DMS 273 (cell line): ENCODE measurements around the gene PHLPP1.
"Not testable (repeated sequence)": the region's sequence is repeated elsewhere in the genome, so short reads cannot be mapped to it uniquely, and the experiment has no call there.

ENCODE experiments used
- DNase-seq: peaks from one replicate; lab custom pipeline; 2025; ENCODE audit not compliant: unreplicated experiment; lab: John Stamatoyannopoulos, UW

PHLPP1 gene

DNA sequence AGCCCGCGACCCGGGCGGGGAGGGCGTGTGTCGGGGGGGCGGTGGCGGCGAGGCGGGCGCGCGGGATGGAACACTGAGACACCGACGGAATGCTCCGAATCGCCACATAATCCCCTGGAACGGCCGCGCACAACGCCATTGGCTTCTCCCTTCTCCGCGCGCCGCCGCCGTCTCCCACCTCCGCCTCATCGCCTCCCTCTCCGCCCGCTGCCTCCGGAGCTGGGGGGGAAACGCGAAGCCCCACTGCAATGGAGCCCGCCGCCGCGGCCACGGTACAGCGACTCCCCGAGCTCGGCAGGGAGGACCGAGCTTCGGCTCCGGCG lies at the start of gene PHLPP1:
PHLPP1 (plus strand) TSS at position 106 of the 323 bp plus-strand sequence; CDS start at position 249, 143 bp downstream.
- DNase-seq, result no peak

DNA sequence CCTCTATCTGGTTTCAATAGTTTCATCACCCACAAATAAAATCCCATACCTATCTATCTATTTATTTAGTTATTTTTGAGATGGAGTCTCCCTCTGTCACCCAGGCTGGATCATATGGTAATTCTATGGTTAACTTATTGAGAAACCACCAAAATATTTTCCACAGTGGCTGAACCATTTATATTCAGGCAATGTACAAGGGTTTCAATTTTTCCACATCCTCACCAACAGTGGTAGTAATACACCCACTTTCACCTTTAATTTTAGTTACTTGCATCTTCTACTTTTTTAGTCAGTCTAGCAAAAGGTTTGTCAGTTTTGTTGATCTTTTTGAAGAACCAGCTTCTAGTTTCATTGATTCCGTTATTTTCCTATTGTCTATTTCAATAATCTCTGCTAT lies 46.1 kb upstream of the PHLPP1 start:
- no peak for DNase-seq

DNA sequence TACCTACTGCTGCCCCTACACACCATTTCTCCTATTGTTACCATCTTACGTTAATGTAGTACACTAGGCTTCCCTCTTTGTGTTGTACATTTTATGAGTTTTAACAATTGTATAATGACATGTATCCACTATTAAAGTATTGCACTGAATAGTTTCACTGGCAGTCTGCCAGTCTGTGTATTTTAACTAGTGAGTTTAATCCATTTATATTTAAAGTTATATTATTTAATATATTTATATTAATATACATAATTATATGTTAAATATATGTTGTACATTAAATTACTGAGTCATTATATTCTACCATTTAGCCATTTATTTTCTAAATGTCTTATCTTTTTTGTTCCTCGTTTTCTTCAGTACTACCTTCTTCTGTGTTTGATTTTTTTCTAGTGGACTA lies 44.8 kb upstream of the PHLPP1 start:
- DNase-seq, result no peak

DNA sequence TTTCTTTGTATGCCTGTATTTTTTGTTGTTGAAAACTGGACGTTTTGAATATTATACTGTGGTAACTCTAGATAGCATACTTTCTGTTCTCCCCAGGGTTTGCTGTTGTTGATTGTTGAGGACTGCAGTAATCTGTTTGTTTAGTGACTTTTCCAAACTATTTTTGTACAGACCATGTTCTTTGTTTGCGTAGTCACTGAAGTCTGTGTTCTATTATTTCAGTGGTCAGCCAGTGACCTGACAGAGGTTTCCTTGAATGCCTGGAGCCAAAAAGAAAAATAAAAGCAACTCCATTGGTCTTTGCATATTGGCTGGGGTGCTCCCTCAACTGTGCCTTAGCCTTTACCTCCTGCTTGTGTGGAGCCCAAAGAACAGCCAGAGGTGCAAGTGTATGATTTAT lies 42.7 kb upstream of the PHLPP1 start:
- no peak for DNase-seq

DNA sequence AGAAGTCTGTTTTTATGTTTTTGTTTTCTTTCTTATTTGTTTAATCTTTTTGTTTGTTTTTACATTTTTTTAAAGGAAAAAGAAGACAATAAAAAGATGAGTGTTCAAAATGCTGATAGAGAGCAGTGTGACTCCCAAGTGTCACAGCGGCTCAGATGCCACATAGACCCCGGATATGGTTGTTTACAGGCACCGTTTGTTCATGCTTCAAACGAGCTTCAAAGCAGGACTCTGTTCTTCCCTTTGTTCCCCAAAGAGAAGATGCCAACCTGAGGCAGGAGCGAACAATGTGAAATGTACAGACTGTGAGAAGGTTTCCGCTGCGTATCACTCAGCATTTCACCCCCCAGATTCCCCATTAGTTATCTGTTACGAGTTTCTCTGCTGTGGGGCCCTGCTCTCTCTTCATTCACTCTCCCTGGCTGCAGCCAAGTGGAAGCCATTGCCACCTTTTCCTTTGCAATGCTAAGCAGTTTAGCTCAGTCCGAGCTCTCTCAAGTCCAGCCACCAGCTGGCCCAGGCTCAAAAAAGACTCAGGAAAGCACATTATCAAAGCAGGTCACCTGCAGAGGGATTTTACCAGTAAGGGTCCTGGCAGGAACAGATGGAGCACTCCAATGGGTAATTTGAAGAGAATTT lies 36.4 kb upstream of the PHLPP1 start:
- DNase-seq, result no peak

DNA sequence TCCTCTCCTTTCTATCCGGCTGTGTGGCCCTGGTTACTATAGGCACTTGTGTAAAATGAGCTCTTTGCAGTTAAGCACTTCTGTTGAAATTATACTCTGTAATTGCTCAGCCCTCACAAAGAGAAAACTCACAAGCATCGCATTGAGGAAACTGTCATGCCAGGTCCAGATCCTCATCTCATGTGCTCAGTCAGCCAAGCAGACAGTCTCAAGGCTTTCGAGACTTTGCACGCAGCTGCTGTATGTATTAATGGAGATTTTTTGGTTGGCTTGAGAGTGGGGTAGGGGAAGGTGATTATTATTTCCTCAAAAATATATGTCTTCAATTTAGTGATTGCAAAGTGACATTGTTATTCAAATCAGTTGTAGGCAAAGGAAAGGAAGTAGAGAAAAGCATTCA lies 33.0 kb upstream of the PHLPP1 start:
- no peak for DNase-seq

DNA sequence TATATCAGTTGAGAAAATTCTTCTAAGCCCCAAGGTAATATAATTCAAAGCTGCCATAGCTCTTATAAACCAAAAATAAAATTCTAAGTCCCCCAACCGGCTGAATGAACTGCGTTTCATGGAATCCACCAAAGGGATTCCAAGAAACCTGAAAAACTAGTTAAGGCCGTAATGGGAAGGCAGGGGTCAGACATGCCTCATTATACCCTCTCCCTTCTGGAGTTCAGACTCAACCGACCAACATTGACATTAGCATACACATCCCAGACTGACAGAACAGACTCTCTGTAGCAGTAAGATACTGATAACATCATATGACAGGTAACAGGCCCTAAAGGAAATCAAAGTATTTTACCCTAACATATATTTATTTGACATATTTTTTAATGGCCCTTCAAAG lies 31.4 kb upstream of the PHLPP1 start:
- DNase-seq, result no peak

DNA sequence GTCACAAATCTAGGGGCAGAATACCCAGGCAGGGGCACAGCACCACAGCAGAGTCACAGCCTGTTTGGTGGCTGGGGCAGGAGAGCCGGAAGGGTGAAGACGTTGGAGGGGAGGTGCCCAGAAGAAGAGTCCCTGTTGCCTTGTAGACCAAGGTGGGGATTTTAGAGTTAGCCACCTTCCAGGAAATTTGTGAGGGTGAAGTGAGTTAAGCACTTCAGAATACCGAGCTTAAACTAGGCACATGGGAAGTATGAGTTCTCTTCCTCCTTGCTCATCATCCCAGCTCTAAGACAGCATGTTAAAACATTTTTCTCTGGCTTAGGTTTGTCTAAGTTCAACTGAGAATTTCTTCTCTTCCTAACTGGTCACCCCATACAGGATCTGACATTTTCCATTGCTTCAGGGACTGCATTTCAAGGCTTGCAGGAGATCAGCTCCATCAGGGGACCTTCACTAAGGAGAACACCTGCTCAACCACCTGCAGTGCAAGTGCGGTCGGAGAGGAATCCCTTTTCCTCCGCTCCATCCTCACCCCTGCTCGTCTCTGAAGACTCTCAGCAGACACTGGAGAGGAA lies 26.5 kb upstream of the PHLPP1 start:
- no peak for DNase-seq

DNA sequence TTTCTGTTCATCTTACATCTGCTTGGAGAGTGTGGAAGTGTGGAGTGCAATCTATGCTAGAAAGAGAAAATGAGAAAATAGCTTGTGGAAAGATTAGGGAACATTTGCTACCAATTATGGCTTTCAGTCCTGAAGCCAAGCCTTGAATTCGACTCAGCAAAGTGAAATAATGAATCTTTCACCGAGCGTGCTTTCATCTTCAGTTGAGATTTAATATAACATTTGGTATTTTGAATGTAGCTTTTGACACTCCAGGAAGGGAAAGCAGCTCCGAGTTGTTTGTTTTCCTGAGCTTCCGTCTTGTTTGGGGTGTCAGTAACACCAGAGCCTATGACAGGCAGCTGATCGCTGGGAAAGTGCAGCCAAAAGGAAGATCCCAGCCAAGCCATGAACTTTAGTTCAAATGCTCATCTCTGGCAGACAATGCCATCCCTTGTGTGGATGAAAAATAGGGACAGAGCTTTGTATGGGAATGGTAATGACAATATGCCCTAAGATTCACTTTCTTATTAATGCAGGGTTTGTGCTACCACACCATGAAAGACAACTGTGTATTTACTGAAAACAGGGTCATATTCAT lies 25.0 kb upstream of the PHLPP1 start:
- no peak for DNase-seq

DNA sequence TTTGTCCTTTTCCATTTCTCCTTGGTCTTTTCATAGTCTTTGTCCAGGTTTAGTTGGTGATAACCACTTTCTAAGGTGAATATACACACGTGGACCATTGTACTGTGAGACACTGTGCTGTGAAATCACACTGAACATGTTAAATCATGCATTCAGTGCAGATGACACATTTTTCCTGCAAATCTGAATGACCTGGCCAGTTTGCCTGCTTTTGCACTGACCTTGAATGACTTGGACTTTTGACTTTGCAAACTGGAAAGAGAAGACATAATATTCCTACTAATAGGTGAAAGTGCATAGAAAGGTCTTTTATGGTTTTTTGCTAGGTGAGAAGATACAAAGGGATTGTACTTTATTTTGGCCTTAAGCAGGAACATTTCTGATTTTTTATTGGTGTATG lies 21.7 kb upstream of the PHLPP1 start:
- no peak for DNase-seq

DNA sequence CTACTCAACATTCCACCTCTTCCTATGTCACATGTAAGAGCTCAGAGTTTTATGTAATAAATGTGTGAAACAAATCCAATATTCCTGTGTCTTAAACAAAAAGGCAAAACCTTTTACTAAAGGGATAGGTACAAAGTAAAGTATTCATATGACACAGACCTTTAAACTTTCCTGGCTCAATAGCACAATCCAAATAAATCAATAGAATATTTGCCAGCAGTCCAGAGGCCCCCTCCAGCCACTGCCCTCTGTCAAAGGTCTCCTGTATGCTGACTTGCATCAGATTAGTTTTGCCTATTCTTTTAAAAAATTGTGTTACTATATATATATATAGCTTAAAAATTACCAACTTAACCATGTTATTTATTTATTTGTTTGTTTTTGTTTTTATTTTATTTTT lies 17.7 kb upstream of the PHLPP1 start:
- DNase-seq, result no peak

DNA sequence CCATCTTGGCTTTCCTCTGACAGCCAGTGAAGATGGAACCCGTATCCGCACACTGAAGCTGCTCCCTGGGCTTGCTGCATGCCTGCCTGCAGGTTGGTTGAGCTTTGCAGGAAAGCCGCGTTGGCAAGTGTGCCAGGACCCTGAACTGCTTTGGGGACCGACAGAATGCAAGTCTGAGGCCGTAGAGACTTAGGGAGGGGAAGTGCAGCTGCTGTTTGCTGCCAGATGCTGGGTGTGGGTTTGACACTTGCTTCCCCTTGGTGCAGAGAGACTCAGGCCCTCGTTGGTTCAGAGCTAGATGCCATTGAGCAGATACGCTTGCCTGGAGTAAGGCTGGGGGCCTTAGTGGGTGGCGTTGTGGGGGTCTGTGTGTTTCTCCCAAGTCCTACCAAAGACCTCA lies 13.1 kb upstream of the PHLPP1 start:
- DNase-seq, result no peak

DNA sequence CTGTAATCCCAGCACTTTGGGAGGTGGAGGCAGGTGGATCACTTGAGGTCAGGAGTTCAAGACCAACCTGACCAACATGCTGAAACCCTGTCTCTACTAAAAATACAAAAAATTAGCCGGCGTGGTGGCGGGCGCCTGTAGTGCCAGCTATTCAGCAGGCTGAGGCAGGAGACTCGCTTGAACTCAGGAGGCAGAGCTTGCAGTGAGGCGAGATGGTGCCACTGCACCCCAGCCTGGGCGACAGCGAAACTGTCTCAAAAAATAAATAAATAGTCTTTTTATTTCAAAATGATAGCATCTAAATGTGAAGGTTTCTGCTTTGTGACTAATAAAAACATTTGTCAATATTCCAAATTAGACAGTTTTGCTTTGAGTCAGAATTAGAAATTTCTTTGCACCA lies 8.5 kb upstream of the PHLPP1 start:
- DNase-seq, result not testable (repeated sequence)

DNA sequence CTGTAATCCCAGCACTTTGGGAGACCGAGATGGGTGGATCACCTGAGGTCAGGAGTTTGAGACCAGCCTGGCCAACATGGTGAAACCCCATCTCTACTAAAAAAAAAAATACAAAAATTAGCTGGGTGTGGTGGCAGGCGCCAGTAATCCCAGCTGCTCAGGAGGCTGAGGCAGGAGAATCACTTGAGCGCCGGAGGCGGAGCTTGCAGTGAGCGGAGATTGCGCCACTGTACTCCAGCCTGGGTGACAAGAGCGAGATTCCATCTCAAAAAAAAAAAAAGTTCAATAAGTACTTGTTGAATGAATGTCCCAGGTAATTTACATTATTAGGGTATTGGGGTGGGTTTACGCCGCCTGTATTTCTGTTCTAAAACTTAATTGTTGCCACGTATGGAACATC lies 5.4 kb upstream of the PHLPP1 start:
- DNase-seq, result not testable (repeated sequence)

DNA sequence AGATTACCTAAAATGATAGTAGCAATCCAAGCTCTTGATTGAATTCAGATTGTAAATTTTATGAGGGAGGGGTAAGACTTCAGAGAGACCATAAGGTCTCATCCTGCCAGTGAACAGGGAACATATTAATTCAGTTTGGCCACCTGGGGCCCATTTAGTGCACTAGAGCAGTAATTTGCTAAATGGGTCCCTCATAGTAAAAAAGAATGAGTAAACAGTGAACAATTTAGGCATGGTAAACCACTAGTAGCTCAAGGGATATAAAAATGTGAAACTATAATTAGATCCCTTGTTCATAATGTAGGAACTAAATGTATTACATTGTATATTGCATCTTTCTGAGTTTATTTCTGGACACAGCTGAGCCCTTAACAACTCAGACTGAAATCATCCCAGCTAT lies 4.9 kb upstream of the PHLPP1 start:
- peak; percentile 84 for DNase-seq

DNA sequence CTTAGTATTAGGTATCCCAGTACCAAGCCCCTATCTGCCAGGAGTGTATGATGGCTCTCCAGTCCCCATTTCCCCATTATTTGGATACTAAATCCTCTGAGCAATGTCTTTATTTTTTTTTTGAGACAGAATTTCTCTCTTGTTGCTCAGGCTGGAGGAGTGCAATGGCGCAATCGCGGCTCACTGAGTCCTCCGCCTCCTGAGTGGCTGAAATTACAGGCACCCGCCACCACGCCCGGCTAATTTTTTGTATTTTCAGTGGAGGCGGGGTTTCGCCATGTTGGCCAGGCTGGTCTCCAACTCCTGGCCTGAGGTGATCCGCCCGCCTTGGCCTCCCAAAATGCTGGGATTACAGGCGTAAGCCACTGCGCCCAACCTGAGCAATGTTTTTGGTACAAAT lies 3.6 kb upstream of the PHLPP1 start:
- no peak for DNase-seq

DNA sequence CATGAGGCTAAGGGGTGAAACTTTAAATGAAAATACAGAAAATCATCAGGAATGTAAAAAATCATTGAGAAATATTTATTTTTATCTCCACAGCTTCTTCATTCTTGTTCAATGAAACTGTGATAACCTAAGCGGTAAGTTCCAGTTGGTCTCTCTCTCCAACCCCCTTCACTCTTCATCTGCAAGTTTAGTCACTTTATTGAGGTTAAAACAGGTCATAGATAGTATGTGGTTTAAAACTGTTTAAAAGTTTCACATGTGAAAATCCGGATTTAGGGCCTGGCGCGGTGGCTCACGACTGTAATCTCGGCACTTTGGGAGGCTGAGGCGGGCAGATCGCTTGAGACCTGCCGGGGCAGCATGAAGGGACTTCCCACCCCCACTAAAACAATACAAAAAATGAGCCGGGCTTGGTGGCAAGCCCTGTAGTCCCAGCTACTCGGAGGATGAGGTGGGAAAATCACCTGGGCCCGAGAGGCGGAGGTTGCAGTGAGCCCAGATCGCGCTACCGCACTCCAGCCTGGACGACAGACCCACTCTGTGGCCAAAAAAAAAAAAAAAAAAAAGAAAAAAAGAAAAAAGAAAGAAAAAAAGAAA lies 1.6 kb upstream of the PHLPP1 start:
- no peak for DNase-seq

DNA sequence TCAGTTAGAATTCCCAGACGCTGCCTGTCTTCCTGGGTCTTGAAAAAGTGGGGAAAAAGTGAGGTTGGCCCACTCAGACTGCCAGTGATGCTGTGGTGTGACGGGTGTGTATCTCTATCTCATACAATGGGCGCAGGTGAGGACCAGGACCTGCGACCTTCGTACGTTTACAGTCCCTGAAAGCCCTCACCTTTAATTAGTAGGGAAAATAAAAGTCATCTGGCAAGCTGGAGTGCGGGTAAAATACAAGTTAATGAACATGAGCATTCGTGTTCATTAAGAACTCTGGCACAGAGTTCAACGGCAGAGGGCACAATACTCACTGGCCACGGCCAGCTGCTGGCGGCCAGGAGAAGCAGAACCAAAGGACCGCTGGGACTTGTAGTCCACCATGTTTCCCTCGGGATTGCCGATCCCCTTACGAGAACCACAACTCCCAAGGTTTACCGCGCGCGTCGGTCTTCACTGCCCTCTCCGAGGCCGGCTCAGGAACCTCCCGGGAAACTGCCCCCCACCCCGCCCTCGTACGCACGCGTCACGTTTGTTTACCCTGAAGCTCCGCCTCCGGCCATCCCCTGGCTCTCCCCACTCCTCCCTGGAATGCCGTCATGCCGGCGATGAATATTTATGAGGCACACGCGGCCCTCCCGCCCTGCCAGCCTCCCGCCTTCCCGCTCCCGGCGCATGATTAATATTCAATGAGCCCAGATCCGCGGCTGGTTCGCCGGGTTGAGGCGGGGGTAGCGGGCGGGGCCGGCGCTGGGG lies 488 bp upstream of the PHLPP1 start:
- DNase-seq, result peak; percentile 100

DNA sequence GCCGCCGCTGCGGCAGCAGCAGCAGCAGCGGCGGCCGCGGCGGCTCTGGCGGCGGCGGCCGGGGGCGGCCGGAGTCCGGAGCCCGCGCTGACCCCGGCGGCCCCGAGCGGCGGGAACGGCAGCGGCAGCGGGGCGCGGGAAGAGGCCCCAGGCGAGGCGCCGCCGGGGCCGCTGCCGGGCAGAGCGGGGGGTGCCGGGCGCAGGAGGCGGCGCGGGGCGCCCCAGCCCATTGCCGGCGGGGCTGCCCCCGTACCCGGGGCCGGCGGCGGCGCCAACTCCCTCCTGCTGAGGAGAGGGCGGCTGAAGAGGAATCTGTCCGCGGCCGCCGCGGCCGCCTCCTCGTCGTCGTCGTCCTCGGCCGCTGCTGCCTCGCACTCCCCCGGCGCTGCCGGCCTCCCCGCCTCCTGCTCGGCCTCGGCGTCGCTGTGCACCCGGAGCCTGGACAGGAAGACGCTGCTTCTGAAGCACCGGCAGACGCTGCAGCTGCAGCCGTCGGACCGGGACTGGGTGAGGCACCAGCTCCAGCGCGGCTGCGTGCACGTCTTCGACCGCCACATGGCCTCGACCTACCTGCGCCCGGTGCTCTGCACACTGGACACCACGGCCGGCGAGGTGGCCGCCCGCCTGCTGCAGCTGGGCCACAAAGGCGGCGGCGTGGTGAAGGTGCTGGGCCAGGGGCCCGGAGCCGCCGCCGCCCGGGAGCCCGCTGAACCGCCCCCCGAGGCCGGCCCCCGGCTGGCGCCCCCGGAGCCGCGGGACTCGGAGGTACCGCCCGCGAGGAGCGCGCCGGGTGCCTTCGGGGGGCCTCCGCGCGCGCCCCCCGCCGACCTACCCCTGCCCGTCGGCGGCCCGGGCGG lies 646 bp downstream of the PHLPP1 start:
- DNase-seq, result peak; percentile 78

DNA sequence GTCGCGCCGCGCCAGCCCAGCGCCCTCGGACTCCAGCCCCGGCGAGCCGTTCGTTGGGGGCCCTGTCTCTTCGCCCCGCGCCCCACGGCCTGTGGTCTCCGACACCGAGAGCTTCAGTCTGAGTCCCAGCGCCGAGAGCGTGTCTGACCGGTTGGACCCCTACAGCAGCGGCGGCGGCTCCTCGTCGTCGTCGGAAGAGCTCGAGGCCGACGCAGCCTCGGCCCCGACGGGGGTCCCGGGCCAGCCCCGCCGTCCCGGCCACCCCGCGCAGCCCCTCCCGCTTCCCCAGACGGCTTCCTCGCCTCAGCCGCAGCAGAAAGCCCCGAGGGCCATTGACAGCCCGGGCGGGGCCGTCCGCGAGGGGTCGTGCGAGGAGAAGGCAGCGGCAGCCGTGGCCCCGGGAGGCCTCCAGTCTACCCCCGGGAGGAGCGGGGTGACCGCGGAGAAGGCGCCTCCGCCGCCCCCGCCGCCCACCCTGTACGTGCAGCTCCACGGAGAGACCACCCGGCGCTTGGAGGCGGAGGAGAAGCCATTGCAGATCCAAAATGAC lies 1.4 kb downstream of the PHLPP1 start:
- DNase-seq, result peak; percentile 69
